Measurements from ENCODE around the gene B3GNT4. TPM values are rescaled to one million over a fixed set of nuclear protein-coding genes. Genes with fewer than 3 reads are reported as not detected.
"Not testable (repeated sequence)": the region's sequence is repeated elsewhere in the genome, so short reads cannot be mapped to it uniquely, and the experiment has no call there.

The B3GNT4 gene
- total RNA-seq, 2 experiments from 2014 or later, result 2.6 to 2.8 TPM

- no peak for DNase-seq
- Mint-ChIP-seq H3K9me3 (no peaks in the 10 kb centered on the region), H3K4me3 (no peak overlapping the region), H3K4me1 (peaks cover 1% of the 10 kb centered on the region), H3K36me3 (ENCODE audit: low read depth) (no peaks in the 10 kb centered on the region), H3K27ac (no peak overlapping the region), H3K27me3 (peaks cover 28% of the 10 kb centered on the region)
- CTCF ChIA-PET, result no interaction called here
- POLR2A ChIA-PET, result interaction anchor here (0.6 kb wide), 1 partner anchor 19 kb away, joined by 3 read pairs; no protein-coding TSS in a partner anchor
These were observed 31.1 kb upstream of the B3GNT4 start for GRCh38 chr12:122172262-122172939.

- DNase-seq, result no peak
- peaks cover 24% of the 10 kb centered on the region for H3K27me3 Mint-ChIP-seq
- no peak within 1 kb of the TSS for H3K27ac Mint-ChIP-seq
These were observed 29.2 kb upstream of the B3GNT4 start, which contains the start of gene IL31 for GRCh38 chr12:122174155-122174845. Gene IL31, minus strand, starts transcription at chr12:122174221. Its CDS starts 49 bp downstream, at chr12:122174172.

DNA sequence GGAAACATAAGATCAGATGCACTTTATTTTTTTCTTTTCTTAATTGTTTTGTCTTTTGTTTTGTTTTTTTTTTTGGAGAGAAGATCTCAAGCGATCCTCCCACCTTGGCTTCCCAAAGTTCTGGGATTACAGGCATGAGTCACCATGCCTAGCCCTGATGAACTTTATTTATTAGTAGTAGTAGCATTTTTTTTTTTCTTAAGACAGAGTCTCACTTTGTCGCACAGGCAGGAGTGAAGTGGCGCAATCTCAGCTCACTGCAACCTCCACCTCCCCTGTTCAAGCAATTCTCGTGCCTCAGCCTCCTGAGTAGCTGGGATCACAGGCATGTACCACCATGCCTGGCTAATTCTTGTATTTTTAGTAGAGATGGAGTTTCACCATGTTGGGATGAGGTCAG, 27.0 kb upstream of the B3GNT4 start:
- H3K4me1 Mint-ChIP-seq; H3K36me3 Mint-ChIP-seq (ENCODE audit: low read depth); CTCF ChIA-PET; H3K27ac Mint-ChIP-seq; DNase-seq; POLR2A ChIA-PET; H3K4me3 Mint-ChIP-seq; H3K9me3 Mint-ChIP-seq: not testable (repeated sequence)
- H3K27me3 Mint-ChIP-seq, result peaks cover 30% of the 10 kb centered on the region

More at GRCh38 chr12:122174155-122174845, 29.2 kb upstream of the B3GNT4 start, which contains the start of gene IL31:
- Mint-ChIP-seq H3K36me3 (ENCODE audit: low read depth) (no peaks in the 10 kb centered on the region), H3K4me3 (no peak within 1 kb of the TSS), H3K9me3 (no peaks in the 10 kb centered on the region), H3K4me1 (no peaks in the 10 kb centered on the region)
- ChIA-PET CTCF (no interaction called here), POLR2A (no interaction called here)

DNA sequence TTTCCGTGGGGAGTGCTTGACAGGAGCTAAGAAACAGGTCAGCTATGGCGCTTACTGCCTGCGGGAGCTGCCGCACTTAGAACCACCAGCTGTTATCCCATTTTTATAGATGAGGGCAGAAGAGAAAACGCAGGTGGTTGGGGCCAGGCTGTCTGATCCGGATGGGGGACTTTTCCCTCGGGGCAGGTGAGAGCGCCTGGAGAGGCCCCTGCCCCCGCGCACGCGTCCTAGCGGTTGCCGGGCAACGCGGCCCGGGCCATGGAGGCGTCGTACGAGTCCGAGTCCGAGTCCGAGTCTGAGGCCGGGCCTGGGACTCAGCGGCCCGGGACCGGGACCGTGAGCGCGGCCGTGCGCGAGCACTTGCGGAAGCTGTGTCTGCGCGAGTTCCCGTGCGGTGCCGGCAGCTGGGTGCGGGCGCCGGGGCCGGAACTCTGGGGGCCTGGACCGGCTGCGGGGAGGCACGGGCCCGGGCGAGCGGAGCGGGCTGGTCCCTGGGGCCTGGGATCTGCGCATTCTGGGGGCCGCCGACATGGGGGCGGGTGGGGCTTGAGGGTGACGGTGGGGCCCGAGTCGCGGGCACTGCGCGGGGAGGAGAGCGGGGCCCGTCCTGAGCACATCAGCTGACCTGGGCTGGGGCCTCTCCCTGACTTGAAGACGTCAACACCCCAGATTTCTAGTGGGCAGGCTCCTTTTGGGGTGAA, 20.5 kb upstream of the B3GNT4 start, which contains the start of gene LRRC43:
LRRC43 (plus strand) TSS at position 237 of the 701 bp plus-strand sequence; CDS start at position 259, 22 bp downstream.
- ChIA-PET CTCF (interaction anchor here (1.2 to 1.3 kb wide), 2 partner anchors 8 to 59 kb away, joined by 3 to 5 read pairs; no protein-coding TSS in a partner anchor), POLR2A (interaction anchor here (1.1 to 1.2 kb wide), 2 partner anchors 16 to 23 kb away, joined by 3 to 4 read pairs; no protein-coding TSS in a partner anchor)
- no peaks in the 10 kb centered on the region for H3K36me3 Mint-ChIP-seq (ENCODE audit: low read depth)
- peaks cover 31% of the 10 kb centered on the region for H3K27me3 Mint-ChIP-seq
- no peak within 1 kb of the TSS for H3K27ac Mint-ChIP-seq
- H3K4me1 Mint-ChIP-seq, result peaks cover 8% of the 10 kb centered on the region
- no peaks in the 10 kb centered on the region for H3K9me3 Mint-ChIP-seq
- peak; percentile 46 for DNase-seq
- H3K4me3 Mint-ChIP-seq, result peak within 1 kb of the TSS; percentile 62

- no peak for DNase-seq
- ChIA-PET CTCF (interaction anchor here (1.3 kb wide), 1 partner anchor 60 kb away, joined by 3 read pairs; no protein-coding TSS in a partner anchor), POLR2A (interaction anchor here (1.1 kb wide), 1 partner anchor 17 kb away, joined by 4 read pairs; no protein-coding TSS in a partner anchor)
- no peaks in the 10 kb centered on the region for H3K9me3 Mint-ChIP-seq
- H3K4me1 Mint-ChIP-seq, result peaks cover 8% of the 10 kb centered on the region
- no peak overlapping the region for H3K27ac Mint-ChIP-seq
- peak overlapping the region; percentile 55 for H3K4me3 Mint-ChIP-seq
- H3K36me3 Mint-ChIP-seq (ENCODE audit: low read depth), result no peaks in the 10 kb centered on the region
- H3K27me3 Mint-ChIP-seq, result peaks cover 29% of the 10 kb centered on the region
These were observed 19.9 kb upstream of the B3GNT4 start for GRCh38 chr12:122183588-122183940.

DNA sequence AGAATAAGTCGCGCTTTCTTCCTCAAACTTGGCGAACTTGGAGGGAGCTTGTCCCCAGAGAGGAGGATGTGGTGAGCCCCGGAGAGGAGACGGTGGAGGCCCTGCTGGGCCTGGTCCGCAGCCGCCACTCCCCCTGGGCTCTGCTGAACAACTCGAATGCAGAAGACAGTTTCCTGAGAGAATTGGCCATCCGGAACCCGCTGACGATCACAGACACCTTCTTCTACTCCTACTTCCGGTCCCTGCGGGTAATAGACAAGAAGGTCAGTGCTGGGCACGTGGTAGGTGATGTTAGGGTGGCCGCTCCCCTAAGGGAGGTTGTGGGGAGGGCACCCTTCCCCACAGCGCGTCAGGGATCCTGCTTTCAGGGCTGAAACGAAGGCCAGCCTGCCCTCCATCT, 19.0 kb upstream of the B3GNT4 start:
- peaks cover 8% of the 10 kb centered on the region for H3K4me1 Mint-ChIP-seq
- H3K36me3 Mint-ChIP-seq (ENCODE audit: low read depth), result no peaks in the 10 kb centered on the region
- no peaks in the 10 kb centered on the region for H3K9me3 Mint-ChIP-seq
- H3K4me3 Mint-ChIP-seq, result no peak overlapping the region
- peaks cover 26% of the 10 kb centered on the region for H3K27me3 Mint-ChIP-seq
- no peak for DNase-seq
- CTCF ChIA-PET, result no interaction called here
- no peak overlapping the region for H3K27ac Mint-ChIP-seq
- POLR2A ChIA-PET, result no interaction called here

DNA sequence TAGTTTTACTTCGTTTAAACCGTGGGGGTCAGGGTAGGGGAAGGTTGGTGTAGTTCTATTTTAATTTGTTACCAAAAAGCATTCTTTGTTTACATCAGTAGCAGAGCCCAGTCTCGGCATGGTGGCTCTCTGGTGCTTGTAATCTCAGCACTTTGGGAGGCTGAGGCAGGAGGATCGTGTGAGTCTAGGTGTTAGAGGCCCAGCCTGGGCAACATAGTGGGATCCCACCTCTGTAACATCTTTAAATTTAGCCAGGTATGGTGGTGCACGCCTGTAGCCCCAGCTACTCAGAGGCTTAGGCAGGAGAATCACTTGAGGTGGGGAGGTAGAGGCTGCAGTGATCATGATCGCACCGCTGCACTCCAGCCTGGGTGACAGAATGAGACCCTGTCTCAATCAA, 18.4 kb upstream of the B3GNT4 start:
- H3K27me3 Mint-ChIP-seq, result peaks cover 23% of the 10 kb centered on the region
- no peaks in the 10 kb centered on the region for H3K9me3 Mint-ChIP-seq
- CTCF ChIA-PET, result no interaction called here

GRCh38 chr12:122185494-122186082, 17.9 kb upstream of the B3GNT4 start:
- Mint-ChIP-seq H3K4me1 (peaks cover 6% of the 10 kb centered on the region), H3K27me3 (peaks cover 20% of the 10 kb centered on the region), H3K9me3 (no peaks in the 10 kb centered on the region), H3K4me3 (no peak overlapping the region), H3K36me3 (ENCODE audit: low read depth) (no peaks in the 10 kb centered on the region), H3K27ac (no peak overlapping the region)
- ChIA-PET CTCF (interaction anchor here (1.8 kb wide), 1 partner anchor 53 kb away, joined by 4 read pairs; no protein-coding TSS in a partner anchor), POLR2A (no interaction called here)
- DNase-seq, result no peak

More for the DNA sequence above, 18.4 kb upstream of the B3GNT4 start:
- H3K36me3 Mint-ChIP-seq (ENCODE audit: low read depth), result no peaks in the 10 kb centered on the region
- H3K4me3 Mint-ChIP-seq, result no peak overlapping the region
- no peak for DNase-seq
- POLR2A ChIA-PET, result no interaction called here
- no peak overlapping the region for H3K27ac Mint-ChIP-seq
- H3K4me1 Mint-ChIP-seq, result peaks cover 6% of the 10 kb centered on the region

- H3K27ac Mint-ChIP-seq, result no peak overlapping the region
- H3K36me3 Mint-ChIP-seq (ENCODE audit: low read depth), result no peaks in the 10 kb centered on the region
- H3K9me3 Mint-ChIP-seq, result no peaks in the 10 kb centered on the region
- no peak for DNase-seq
- POLR2A ChIA-PET, result interaction anchor here (0.9 to 1.0 kb wide), 2 partner anchors 18 to 39 kb away, joined by 3 read pairs; no protein-coding TSS in a partner anchor
- no peak overlapping the region for H3K4me3 Mint-ChIP-seq
- H3K27me3 Mint-ChIP-seq, result peaks cover 15% of the 10 kb centered on the region
- H3K4me1 Mint-ChIP-seq, result peaks cover 6% of the 10 kb centered on the region
- CTCF ChIA-PET, result interaction anchor here (1.8 kb wide), 1 partner anchor 55 kb away, joined by 4 read pairs; no protein-coding TSS in a partner anchor
These were observed 16.0 kb upstream of the B3GNT4 start for GRCh38 chr12:122187466-122187865.

- Mint-ChIP-seq H3K4me1 (no peaks in the 10 kb centered on the region), H3K27me3 (peaks cover 13% of the 10 kb centered on the region), H3K9me3 (no peaks in the 10 kb centered on the region), H3K4me3 (no peak overlapping the region), H3K27ac (no peak overlapping the region), H3K36me3 (ENCODE audit: low read depth) (no peaks in the 10 kb centered on the region)
- ChIA-PET CTCF (interaction anchor here (0.6 to 1.3 kb wide), 5 partner anchors 22 to 137 kb away, joined by 3 to 9 read pairs (median 7); no protein-coding TSS in a partner anchor), POLR2A (no interaction called here)
- DNase-seq, result no peak
These were observed 13.7 kb upstream of the B3GNT4 start for GRCh38 chr12:122189626-122190475.

DNA sequence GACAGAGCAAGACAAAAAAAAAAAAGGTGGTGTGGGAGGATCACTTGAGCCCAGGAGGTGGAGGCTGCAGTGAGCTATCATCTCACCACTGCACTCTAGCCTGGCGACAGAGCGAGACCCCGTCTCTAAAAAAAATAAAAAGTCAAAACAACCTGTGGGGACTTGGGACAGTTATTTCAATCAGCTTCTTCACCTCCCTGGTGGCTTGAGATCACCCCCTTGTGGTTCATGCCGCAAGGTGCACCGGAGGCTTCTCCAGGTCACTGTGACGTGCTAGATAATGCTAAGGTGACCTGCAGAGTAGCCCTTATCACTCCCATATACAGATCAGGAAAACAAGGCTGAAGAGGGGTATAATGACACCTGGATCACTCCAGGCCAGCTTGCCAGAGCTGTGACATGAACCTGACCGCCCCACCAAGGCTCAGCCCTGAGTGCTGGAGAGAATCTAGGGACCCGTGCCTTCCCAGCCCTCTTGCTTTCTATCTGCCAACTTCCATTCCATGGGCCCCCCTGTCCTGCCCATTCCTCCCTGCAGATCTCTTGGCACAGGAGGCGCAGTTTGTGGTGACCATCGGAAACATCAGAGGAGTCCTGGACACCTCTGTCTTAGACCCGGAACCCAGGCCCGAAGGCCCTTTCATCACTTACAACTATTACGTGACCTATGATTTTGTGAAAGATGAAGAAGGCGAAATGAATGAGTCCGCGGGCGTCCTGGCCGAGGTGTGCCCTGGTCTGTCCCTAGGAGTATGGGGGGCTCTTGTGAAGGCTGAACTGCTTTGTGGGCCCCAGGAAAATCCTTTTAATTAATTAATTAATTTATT, 12.5 kb upstream of the B3GNT4 start:
- ChIA-PET POLR2A (interaction anchor here (0.7 to 0.9 kb wide), 2 partner anchors 19 to 32 kb away, joined by 3 read pairs; no protein-coding TSS in a partner anchor), CTCF (interaction anchor here (0.6 to 1.9 kb wide), 11 partner anchors 8 to 139 kb away, joined by 3 to 9 read pairs (median 4); partner anchors contain the start of gene LRRC43)
- Mint-ChIP-seq H3K27ac (no peak overlapping the region), H3K4me1 (peaks cover 2% of the 10 kb centered on the region), H3K27me3 (peaks cover 18% of the 10 kb centered on the region), H3K36me3 (ENCODE audit: low read depth) (peaks cover 6% of the 10 kb centered on the region), H3K4me3 (no peak overlapping the region), H3K9me3 (peaks cover 4% of the 10 kb centered on the region)
- peak; percentile 75 for DNase-seq

All from activated CD4-positive, alpha-beta memory T cell treated with anti-CD3 and anti-CD28 coated beads, Interleukin-2, amount 10 ng/mL, durations not matched to agents 7 days and 5 days (primary cell).